OCI-LY3 (cell line): ENCODE data around the gene C14orf119.

ENCODE experiments used
- H2AFZ ChIP-seq: fragments of 200-600, 300-600 bp; shearing (Covaris generic); 2 replicates; pipeline ENCODE4 v1.6.0; 2014; ENCODE audit warnings: antibody characterized with exemption, low read depth, low read length
- H3K27ac ChIP-seq: fragments of 200-600, 300-600 bp; sonication (generic); 2 replicates; pipeline ENCODE4 v1.5.1; 2014; ENCODE audit warnings: mild to moderate bottlenecking, low read length, moderate library complexity, mixed read lengths
- H3K27me3 ChIP-seq: fragments of 200-600, 300-600 bp; sonication (generic); 2 replicates; pipeline ENCODE4 v1.6.1; 2014; ENCODE audit warnings: low read depth, low read length, mixed read lengths
- H3K36me3 ChIP-seq: fragments of 200-600, 300-600 bp; sonication (generic); replicated peaks from 2 replicates; pipeline ENCODE3; 2014; ENCODE audit warnings: low read depth, low read length, mixed read lengths
- H3K4me1 ChIP-seq: fragments of 300-600, 200-600 bp; sonication (generic); 2 replicates; pipeline ENCODE4 v1.6.1; 2014; ENCODE audit warnings: low read length, mixed read lengths
- H3K4me2 ChIP-seq: fragments of 200-600, 300-600 bp; sonication (generic); 2 replicates; pipeline ENCODE4 v1.6.1; 2014; ENCODE audit warnings: low read length, mixed read lengths
- H3K4me3 ChIP-seq: fragments of 300-600, 200-600 bp; sonication (generic); 2 replicates; pipeline ENCODE4 v1.5.1; 2014; ENCODE audit warnings: antibody characterized with exemption, mild to moderate bottlenecking, low read length, moderate library complexity
- H3K79me2 ChIP-seq: fragments of 300-600, 200-600 bp; shearing (Covaris generic); 2 replicates; pipeline ENCODE4 v1.6.1; 2014; ENCODE audit warnings: mild to moderate bottlenecking, low read length, mixed read lengths
- H3K9ac ChIP-seq: fragments of 300-600, 200-600 bp; shearing (Covaris generic); 2 replicates; pipeline ENCODE4 v1.6.0; 2014; ENCODE audit warnings: mild to moderate bottlenecking, low read length, moderate library complexity
- H3K9me3 ChIP-seq: fragments of 200-600, 300-600 bp; shearing (Covaris generic); 2 replicates; pipeline ENCODE4 v1.6.1; 2014; ENCODE audit warnings: low read length, mixed read lengths; ENCODE audit not compliant: insufficient read depth
- H4K20me1 ChIP-seq: fragments of 200-600, 300-600 bp; sonication (generic); 2 replicates; pipeline ENCODE4 v1.6.1; 2016; ENCODE audit warnings: low read length, mixed read lengths; ENCODE audit not compliant: insufficient read depth
- CTCF ChIP-seq: fragments of 200-600, 300-600 bp; sonication (generic); IDR thresholded peaks from 2 replicates; pipeline ENCODE4 v1.5.1; 2014; ENCODE audit warnings: antibody characterized with exemption, low read length, low read depth
- EZH2phosphoT487 ChIP-seq: fragments of 200-600 bp; shearing (Covaris generic); IDR thresholded peaks from 2 replicates; pipeline ENCODE4 v1.6.1; 2018; ENCODE audit warnings: antibody characterized with exemption, mixed run types, low read depth

The C14orf119 gene

GRCh38 chr14:23068789-23069412 lies 26.4 kb upstream of the C14orf119 start:
- no peaks in the 10 kb centered on the region for H3K27me3 ChIP-seq
- H2AFZ ChIP-seq, result no peak overlapping the region
- peak overlapping the region; percentile 23 for H3K4me2 ChIP-seq
- peaks cover 61% of the 10 kb centered on the region for H3K79me2 ChIP-seq
- no peaks in the 10 kb centered on the region for H3K9me3 ChIP-seq
- no peak overlapping the region for H3K4me3 ChIP-seq
- TF ChIP-seq CTCF (peak; percentile 99), EZH2phosphoT487 (no peak)
- H3K4me1 ChIP-seq, result peaks cover 24% of the 10 kb centered on the region
- peak overlapping the region; percentile 20; the same call in 1 of the 2 replicates for H3K27ac ChIP-seq
- H3K9ac ChIP-seq, result no peak overlapping the region
- peaks cover 12% of the 10 kb centered on the region for H4K20me1 ChIP-seq
- H3K36me3 ChIP-seq, result peaks cover 51% of the 10 kb centered on the region

GRCh38 chr14:23069413-23069806 lies 25.9 kb upstream of the C14orf119 start:
- Histone ChIP-seq H3K27me3 (no peaks in the 10 kb centered on the region), H3K4me2 (peak overlapping the region; percentile 4), H3K9ac (no peak overlapping the region), H3K4me1 (peaks cover 24% of the 10 kb centered on the region), H2AFZ (no peak overlapping the region), H3K36me3 (peaks cover 46% of the 10 kb centered on the region), H4K20me1 (peaks cover 12% of the 10 kb centered on the region), H3K4me3 (no peak overlapping the region), H3K79me2 (peaks cover 61% of the 10 kb centered on the region), H3K9me3 (no peaks in the 10 kb centered on the region), H3K27ac (peak overlapping the region; percentile 20; the same call in 1 of the 2 replicates)
- TF ChIP-seq CTCF, result no peak
- no peak for TF ChIP-seq EZH2phosphoT487

GRCh38 chr14:23070262-23071129 lies 24.8 kb upstream of the C14orf119 start:
- no peak for TF ChIP-seq EZH2phosphoT487
- no peak for TF ChIP-seq CTCF
- no peaks in the 10 kb centered on the region for H3K9me3 ChIP-seq
- H3K4me1 ChIP-seq, result peaks cover 31% of the 10 kb centered on the region
- H3K27me3 ChIP-seq, result no peaks in the 10 kb centered on the region
- peaks cover 44% of the 10 kb centered on the region for H3K36me3 ChIP-seq
- peak overlapping the region; percentile 79 for H3K4me3 ChIP-seq
- peaks cover 61% of the 10 kb centered on the region for H3K79me2 ChIP-seq
- no peak overlapping the region for H2AFZ ChIP-seq
- H4K20me1 ChIP-seq, result peaks cover 12% of the 10 kb centered on the region
- H3K4me2 ChIP-seq, result peak overlapping the region; percentile 97
- peak overlapping the region; percentile 75 for H3K9ac ChIP-seq
- peak overlapping the region; percentile 20 for H3K27ac ChIP-seq

- Histone ChIP-seq H3K36me3 (peaks cover 41% of the 10 kb centered on the region), H3K4me2 (peak overlapping the region; percentile 97), H3K4me3 (peak overlapping the region; percentile 79), H3K9ac (peak overlapping the region; percentile 75), H3K9me3 (no peaks in the 10 kb centered on the region), H2AFZ (no peak overlapping the region), H3K4me1 (peaks cover 36% of the 10 kb centered on the region), H4K20me1 (peaks cover 8% of the 10 kb centered on the region; the same call in 1 of the 2 replicates), H3K27me3 (no peaks in the 10 kb centered on the region), H3K27ac (peak overlapping the region; percentile 20), H3K79me2 (peaks cover 52% of the 10 kb centered on the region)
- no peak for TF ChIP-seq EZH2phosphoT487
These were observed 23.9 kb upstream of the C14orf119 start for GRCh38 chr14:23071244-23071920.
